Calu3 (cell line): ENCODE measurements around the gene TNP2. TPM values are rescaled to one million over a fixed set of nuclear protein-coding genes. Genes with fewer than 3 reads are reported as not detected.

ENCODE experiments used
- BruUV-seq: library from RNA; stranded (reverse); fragments of 400-500 nt; replicated peaks from 2 replicates; lab custom pipeline; 2021; lab: Mats Ljungman, UMichigan
- CTCF ChIA-PET: fragments of 300-600 bp; sonication (Branson Sonifier 250); formaldehyde crosslinking; loops from one replicate; lab custom pipeline; 2022; ENCODE audit warnings: antibody characterized with exemption; lab: Charles Lee
- DNase-seq: peaks from one replicate; pipeline ENCODE4 v3.0.0; 2022
- H3K27ac Mint-ChIP-seq: one replicate; pipeline ENCODE4 v1.8.0; 2022; ENCODE audit warnings: mixed read lengths; ENCODE audit not compliant: unreplicated experiment
- H3K27me3 Mint-ChIP-seq: one replicate; pipeline ENCODE4 v1.8.0; 2022; ENCODE audit warnings: mixed read lengths; ENCODE audit not compliant: unreplicated experiment
- H3K36me3 Mint-ChIP-seq: one replicate; pipeline ENCODE4 v1.8.0; 2022; ENCODE audit warnings: mild to moderate bottlenecking, moderate library complexity, mixed read lengths; ENCODE audit not compliant: insufficient read depth, unreplicated experiment
- H3K4me1 Mint-ChIP-seq: one replicate; pipeline ENCODE4 v1.8.0; 2022; ENCODE audit warnings: mild to moderate bottlenecking, low read depth, mixed read lengths; ENCODE audit not compliant: unreplicated experiment
- H3K4me3 Mint-ChIP-seq: one replicate; pipeline ENCODE4 v1.8.0; 2022; ENCODE audit warnings: mild to moderate bottlenecking, low read depth, moderate library complexity, mixed read lengths; ENCODE audit not compliant: unreplicated experiment
- H3K9me3 Mint-ChIP-seq: one replicate; pipeline ENCODE4 v1.8.0; 2022; ENCODE audit warnings: low read depth, mixed read lengths; ENCODE audit not compliant: unreplicated experiment
- intact Hi-C: fragments of 100-400 bp; cut with micrococcal nuclease; formaldehyde crosslinking; loops from one replicate; pipeline ENCODE4 v1.10.0; 2022; ENCODE audit not compliant: unreplicated experiment
- total RNA-seq: library from RNA; stranded (reverse); gene quantifications from 2 replicates; pipeline ENCODE4 v1.2.3, GENCODE V29; 2022
- TF ChIP-seq, protein P1 (sequence below): fragments of 200-600 bp; IDR thresholded peaks from one replicate; pipeline ENCODE4 v1.8.0; 2022; ENCODE audit warnings: antibody characterized with exemption; ENCODE audit not compliant: unreplicated experiment

TNP2 gene
- total RNA-seq, 1 experiment from 2014 or later = not detected

DNA sequence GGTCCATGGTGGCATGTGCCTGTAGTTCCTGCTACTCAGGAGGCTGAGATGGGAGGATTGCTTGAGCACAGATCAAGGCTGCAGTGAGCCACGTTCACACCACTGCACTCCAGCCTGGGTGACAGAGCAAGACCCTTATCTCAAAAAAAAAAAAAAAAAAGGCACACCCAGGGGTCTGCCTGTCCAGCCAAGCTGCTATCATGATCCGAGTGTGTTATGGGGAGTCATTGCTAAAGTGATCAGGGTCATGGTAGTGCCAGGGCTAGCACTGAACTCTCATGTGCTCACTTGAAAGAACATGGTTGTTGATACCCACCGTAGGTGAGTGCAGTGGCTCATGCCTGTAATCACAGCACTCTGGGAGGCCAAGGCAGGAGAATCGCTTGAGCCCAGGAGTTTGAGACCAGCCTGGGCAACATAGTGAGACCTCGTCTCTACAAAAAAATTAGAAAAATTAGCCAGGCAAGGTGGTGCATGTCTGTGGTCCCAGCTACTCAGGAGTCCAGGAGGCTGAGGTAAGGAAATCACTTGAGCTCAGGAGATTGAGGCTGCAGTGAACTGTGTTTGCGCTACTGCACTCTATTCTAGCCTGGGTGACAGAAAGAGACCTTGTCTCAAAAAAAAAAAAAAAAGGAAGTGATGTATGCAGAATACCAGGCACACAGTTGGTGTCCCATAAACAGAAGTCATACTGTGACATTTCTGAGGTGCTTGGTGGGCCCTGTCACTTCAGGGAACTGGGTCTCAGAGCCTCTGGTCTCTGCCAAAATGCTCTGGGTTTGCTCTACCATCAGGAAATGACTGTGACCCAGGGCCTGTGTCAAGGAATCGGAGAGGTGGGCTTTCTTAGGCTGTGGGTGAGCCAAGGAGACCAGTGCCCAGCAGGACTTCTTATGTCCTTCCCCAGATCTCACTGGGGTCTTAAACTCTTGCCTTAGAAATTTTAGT is 9.8 kb upstream of the TNP2 start:
- no peak overlapping the region for H3K4me3 Mint-ChIP-seq
- H3K27me3 Mint-ChIP-seq = peaks cover 24% of the 10 kb centered on the region
- no peak for DNase-seq
- BruUV-seq = no TSS peak
- H3K9me3 Mint-ChIP-seq = no peaks in the 10 kb centered on the region
- CTCF ChIA-PET = interaction anchor here (0.6 to 1.7 kb wide), 5 partner anchors 19 to 308 kb away, joined by 3 to 5 read pairs (median 3); no protein-coding TSS in a partner anchor
- no peaks in the 10 kb centered on the region for H3K36me3 Mint-ChIP-seq
- H3K4me1 Mint-ChIP-seq = peaks cover 16% of the 10 kb centered on the region
- no peak overlapping the region for H3K27ac Mint-ChIP-seq
- intact Hi-C loops = no loop called here
- TF ChIP-seq, protein P1, sequence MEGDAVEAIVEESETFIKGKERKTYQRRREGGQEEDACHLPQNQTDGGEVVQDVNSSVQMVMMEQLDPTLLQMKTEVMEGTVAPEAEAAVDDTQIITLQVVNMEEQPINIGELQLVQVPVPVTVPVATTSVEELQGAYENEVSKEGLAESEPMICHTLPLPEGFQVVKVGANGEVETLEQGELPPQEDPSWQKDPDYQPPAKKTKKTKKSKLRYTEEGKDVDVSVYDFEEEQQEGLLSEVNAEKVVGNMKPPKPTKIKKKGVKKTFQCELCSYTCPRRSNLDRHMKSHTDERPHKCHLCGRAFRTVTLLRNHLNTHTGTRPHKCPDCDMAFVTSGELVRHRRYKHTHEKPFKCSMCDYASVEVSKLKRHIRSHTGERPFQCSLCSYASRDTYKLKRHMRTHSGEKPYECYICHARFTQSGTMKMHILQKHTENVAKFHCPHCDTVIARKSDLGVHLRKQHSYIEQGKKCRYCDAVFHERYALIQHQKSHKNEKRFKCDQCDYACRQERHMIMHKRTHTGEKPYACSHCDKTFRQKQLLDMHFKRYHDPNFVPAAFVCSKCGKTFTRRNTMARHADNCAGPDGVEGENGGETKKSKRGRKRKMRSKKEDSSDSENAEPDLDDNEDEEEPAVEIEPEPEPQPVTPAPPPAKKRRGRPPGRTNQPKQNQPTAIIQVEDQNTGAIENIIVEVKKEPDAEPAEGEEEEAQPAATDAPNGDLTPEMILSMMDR = no peak

DNA sequence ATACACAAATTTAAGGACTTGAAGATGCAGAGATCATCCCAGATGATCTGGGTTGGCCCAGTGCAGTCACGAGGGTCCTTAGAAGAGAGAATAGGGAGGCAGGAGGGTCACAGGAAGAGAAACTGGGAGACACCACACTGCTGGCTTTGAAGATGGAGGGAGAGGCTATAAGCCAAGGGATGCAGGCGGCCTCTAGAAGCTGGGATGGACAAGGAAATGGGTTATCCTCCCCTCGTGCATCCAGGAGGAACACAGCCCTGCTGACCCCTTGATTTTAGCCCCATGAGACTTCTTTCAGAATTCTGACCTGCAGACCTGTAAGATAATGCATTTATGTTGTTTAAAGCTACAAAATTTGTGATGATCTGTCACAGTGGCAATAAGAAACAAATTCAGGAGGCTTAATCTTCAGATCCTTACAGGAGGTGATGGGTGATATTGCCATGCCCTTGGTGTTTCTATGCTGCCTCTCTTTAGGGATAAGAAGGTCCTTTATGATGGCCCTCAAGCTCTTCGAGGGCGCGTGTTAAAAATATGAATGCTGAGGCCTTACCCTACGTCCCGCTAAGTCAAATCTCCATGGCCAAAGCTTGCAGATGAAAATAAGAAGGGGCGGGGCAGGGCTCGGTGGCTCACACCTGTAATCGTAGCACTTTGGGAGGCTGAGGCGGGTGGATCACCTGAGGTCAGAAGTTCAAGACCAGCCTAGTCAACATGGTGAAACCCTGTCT is 8.6 kb upstream of the TNP2 start:
- no peak overlapping the region for H3K4me3 Mint-ChIP-seq
- no peaks in the 10 kb centered on the region for H3K36me3 Mint-ChIP-seq
- H3K27ac Mint-ChIP-seq = no peak overlapping the region
- CTCF ChIA-PET = no interaction called here
- no peak for DNase-seq
- no TSS peak for BruUV-seq
- intact Hi-C loops = no loop called here
- peaks cover 16% of the 10 kb centered on the region for H3K4me1 Mint-ChIP-seq
- no peaks in the 10 kb centered on the region for H3K9me3 Mint-ChIP-seq
- TF ChIP-seq, protein P1 = no peak
- peaks cover 12% of the 10 kb centered on the region for H3K27me3 Mint-ChIP-seq

DNA sequence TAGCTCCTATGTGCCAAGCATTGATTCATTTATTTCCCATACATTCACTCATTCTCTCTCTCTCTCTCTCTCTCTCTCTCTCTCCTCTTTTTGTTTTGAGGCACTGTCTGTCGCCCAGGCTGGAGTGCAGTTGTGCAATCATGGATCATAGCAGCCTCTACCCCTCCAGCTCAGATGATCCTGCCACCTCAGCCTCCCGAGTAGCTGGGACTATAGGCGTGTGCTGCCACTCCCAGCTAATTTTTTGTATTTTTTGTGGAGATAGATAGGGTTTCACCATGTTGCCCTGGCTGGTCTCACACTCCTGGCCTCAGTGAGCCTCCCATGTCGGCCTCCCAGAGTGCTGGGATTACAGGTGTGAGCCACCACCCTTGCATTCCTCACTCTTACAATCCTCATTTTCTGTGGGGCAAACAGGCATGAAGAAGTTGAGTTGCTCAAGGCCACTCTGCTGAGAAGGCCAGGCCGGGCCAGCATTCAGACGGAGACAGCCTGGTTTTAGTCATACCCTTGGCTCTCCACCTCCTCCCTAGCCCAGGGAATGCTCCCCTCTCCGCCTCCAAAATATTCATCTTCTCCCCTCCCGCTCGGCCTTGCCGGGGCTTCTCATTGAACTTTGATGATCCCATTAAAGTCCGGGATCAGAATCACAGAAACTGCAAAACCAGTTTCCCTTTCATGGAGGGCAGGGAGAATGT is 7.9 kb upstream of the TNP2 start:
- no peaks in the 10 kb centered on the region for H3K36me3 Mint-ChIP-seq
- H3K4me3 Mint-ChIP-seq = no peak overlapping the region
- intact Hi-C loops = no loop called here
- CTCF ChIA-PET = no interaction called here
- no peak overlapping the region for H3K27ac Mint-ChIP-seq
- peaks cover 5% of the 10 kb centered on the region for H3K27me3 Mint-ChIP-seq
- DNase-seq = no peak
- BruUV-seq = no TSS peak
- H3K4me1 Mint-ChIP-seq = peaks cover 16% of the 10 kb centered on the region
- TF ChIP-seq, protein P1 = no peak
- H3K9me3 Mint-ChIP-seq = no peaks in the 10 kb centered on the region
